Measurements from ENCODE around the gene TMEM9B.

Gene TMEM9B

GRCh38 chr11:8899119-8899753 is 65.0 kb downstream of the TMEM9B start:
- H3K9ac ChIP-seq (ENCODE audit: low read length), result no peak overlapping the region
- H3K36me3 ChIP-seq (ENCODE audit: insufficient read depth, low read length), result no peaks in the 10 kb centered on the region
- H3K9me3 ChIP-seq (ENCODE audit: low read length), result no peaks in the 10 kb centered on the region
- H3K27ac ChIP-seq (ENCODE audit: low read depth, low read length), result no peak overlapping the region
- no peaks in the 10 kb centered on the region for H3K27me3 ChIP-seq (ENCODE audit: control insufficient read depth in 1 of 2, insufficient read depth in 2 of 2, low read length in 2 of 2)
- no peaks in the 10 kb centered on the region for H3K4me1 ChIP-seq (ENCODE audit: insufficient read depth, low read length)
- H3K4me3 ChIP-seq (ENCODE audit: low read depth in 1 of 2, low read length in 2 of 2), result no peak overlapping the region

All from muscle layer of colon (tissue), 2 donors.